Endothelial cell of umbilical vein (primary cell): Measurements from ENCODE around the gene EFNA2.

ENCODE experiments used
- EZH2 ChIP-seq: IDR thresholded peaks from 2 replicates; pipeline ENCODE4 v1.6.1; 2012; ENCODE audit warnings: borderline replicate concordance, low read depth, mild to moderate bottlenecking, moderate library complexity, low read length, inconsistent platforms; ENCODE audit not compliant: severe bottlenecking
- TF ChIP-seq, protein P1 (sequence below), 2 donors: IDR thresholded peaks; 1 replicate in 1 of 2; 2 replicates in 1 of 2; pipeline ENCODE4 v1.5.1; 2011; ENCODE audit warnings: low read length in 2 of 2, mild to moderate bottlenecking in 2 of 2, moderate library complexity in 2 of 2, control low read depth in 1 of 2, inconsistent platforms in 1 of 2, low read depth in 1 of 2; ENCODE audit not compliant: insufficient read depth in 1 of 2; ENCODE audit errors: extremely low read depth in 1 of 2
- TF ChIP-seq, protein P2 (sequence below): IDR thresholded peaks from 2 replicates; pipeline ENCODE4 v1.6.1; 2011; ENCODE audit not compliant: insufficient read depth, insufficient read length

DNA sequence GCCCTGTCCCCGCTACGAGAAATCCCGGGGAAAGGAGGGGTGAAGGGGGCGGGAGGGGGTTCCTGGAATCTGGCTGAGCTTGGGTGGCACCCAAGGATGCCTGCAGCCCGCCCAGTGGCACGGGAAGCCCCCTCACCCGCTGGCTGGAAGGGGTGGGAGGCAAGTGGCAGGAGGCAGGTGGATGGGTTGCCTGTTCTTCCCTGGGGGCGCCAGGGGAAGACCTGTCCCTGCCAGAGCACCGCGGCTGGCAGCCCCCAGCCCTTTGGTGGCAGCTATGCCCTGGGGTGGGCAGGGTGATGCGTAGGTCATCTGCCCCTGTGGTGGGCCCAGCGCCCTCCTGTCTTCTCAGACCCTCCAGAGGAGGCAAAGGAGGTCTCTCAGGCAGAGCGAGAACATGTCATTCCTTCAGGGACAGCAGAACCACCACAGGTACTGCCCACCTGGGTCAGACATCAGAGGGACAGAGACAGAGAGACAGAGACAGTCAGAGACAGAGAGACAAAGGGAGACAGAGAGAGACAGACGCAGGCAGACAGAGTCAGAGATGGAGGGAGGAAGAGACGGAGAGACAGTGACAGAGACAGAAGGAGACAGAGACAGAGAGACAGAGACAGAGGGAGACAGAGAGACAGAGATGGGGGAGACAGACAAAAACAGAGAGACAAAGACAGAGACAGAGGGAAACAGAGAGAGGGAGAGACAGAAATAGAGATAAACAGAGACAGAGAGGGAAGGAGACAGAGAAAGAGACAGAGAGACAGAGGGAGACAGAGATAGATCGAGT lies 36.7 kb downstream of the EFNA2 start:
- TF ChIP-seq, protein P1, sequence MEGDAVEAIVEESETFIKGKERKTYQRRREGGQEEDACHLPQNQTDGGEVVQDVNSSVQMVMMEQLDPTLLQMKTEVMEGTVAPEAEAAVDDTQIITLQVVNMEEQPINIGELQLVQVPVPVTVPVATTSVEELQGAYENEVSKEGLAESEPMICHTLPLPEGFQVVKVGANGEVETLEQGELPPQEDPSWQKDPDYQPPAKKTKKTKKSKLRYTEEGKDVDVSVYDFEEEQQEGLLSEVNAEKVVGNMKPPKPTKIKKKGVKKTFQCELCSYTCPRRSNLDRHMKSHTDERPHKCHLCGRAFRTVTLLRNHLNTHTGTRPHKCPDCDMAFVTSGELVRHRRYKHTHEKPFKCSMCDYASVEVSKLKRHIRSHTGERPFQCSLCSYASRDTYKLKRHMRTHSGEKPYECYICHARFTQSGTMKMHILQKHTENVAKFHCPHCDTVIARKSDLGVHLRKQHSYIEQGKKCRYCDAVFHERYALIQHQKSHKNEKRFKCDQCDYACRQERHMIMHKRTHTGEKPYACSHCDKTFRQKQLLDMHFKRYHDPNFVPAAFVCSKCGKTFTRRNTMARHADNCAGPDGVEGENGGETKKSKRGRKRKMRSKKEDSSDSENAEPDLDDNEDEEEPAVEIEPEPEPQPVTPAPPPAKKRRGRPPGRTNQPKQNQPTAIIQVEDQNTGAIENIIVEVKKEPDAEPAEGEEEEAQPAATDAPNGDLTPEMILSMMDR (IDR thresholded peaks at IDR 0.05; ENCODE audit: extremely low read depth in 1 of 2, insufficient read depth in 1 of 2, low read depth in 1 of 2, low read length in 2 of 2): no peak
- TF ChIP-seq, protein P2, sequence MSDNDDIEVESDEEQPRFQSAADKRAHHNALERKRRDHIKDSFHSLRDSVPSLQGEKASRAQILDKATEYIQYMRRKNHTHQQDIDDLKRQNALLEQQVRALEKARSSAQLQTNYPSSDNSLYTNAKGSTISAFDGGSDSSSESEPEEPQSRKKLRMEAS: no peak
- no peak for TF ChIP-seq EZH2
